Karpas-422 (cell line): ENCODE data around the gene CCDC34. TPM values are rescaled to one million over a fixed set of nuclear protein-coding genes. Genes with fewer than 3 reads are reported as not detected.

Experiments
- DNase-seq: peaks from one replicate; pipeline ENCODE4 v3.0.0-alpha.2; 2015
- H2AFZ ChIP-seq: fragments of 200-600 bp; sonication (generic); 2 replicates; pipeline ENCODE4 v1.6.1; 2014; ENCODE audit warnings: antibody characterized with exemption, low read length, mixed read lengths
- H3K27ac ChIP-seq: fragments of 200-600 bp; sonication (generic); 2 replicates; pipeline ENCODE4 v1.5.1; 2014; ENCODE audit warnings: mild to moderate bottlenecking, low read length, moderate library complexity
- H3K27me3 ChIP-seq: fragments of 200-600 bp; sonication (generic); 2 replicates; pipeline ENCODE4 v1.6.1; 2014; ENCODE audit warnings: low read length, mixed read lengths
- H3K36me3 ChIP-seq: fragments of 200-600 bp; sonication (generic); 2 replicates; pipeline ENCODE4 v1.6.1; 2014; ENCODE audit warnings: low read length, mixed read lengths; ENCODE audit not compliant: insufficient read depth
- H3K4me1 ChIP-seq: fragments of 200-600 bp; sonication (generic); 2 replicates; pipeline ENCODE4 v1.6.1; 2014; ENCODE audit warnings: mild to moderate bottlenecking, low read length, mixed read lengths
- H3K4me2 ChIP-seq: fragments of 200-600 bp; sonication (generic); 2 replicates; pipeline ENCODE4 v1.6.1; 2014; ENCODE audit warnings: low read length, low read depth, mild to moderate bottlenecking; ENCODE audit not compliant: poor library complexity, severe bottlenecking
- H3K4me3 ChIP-seq: fragments of 200-600 bp; sonication (generic); 2 replicates; pipeline ENCODE4 v1.5.1; 2014; ENCODE audit warnings: mild to moderate bottlenecking, antibody characterized with exemption, low read length, mixed read lengths
- H3K79me2 ChIP-seq: fragments of 200-600 bp; sonication (generic); 2 replicates; pipeline ENCODE4 v1.6.1; 2014; ENCODE audit warnings: mild to moderate bottlenecking, low read length, mixed read lengths
- H3K9ac ChIP-seq: fragments of 200-600 bp; sonication (generic); 2 replicates; pipeline ENCODE4 v1.6.0; 2014; ENCODE audit warnings: low read length
- H3K9me2 ChIP-seq: fragments of 200-600 bp; sonication (generic), shearing (Covaris generic); replicated peaks from 2 replicates; pipeline ENCODE4 v1.6.0; 2014; ENCODE audit warnings: mild to moderate bottlenecking, low read length, moderate library complexity; ENCODE audit not compliant: insufficient read depth
- H3K9me3 ChIP-seq: fragments of 300-700, 200-600 bp; sonication (generic); 2 replicates; pipeline ENCODE4 v1.6.1; 2014; ENCODE audit warnings: low read length, mixed read lengths
- H4K20me1 ChIP-seq: fragments of 200-600 bp; sonication (generic); 2 replicates; pipeline ENCODE4 v1.6.1; 2014; ENCODE audit warnings: mild to moderate bottlenecking, antibody characterized with exemption, low read length, low read depth; ENCODE audit not compliant: insufficient read depth
- total RNA-seq: library from RNA; depleted of rRNA; stranded (reverse); fragments of >200 nt; shearing (Covaris generic); gene quantifications from 2 replicates; pipeline ENCODE4 v1.2.3, GENCODE V29; 2014; ENCODE audit warnings: low replicate concordance

Gene CCDC34
- total RNA-seq, 1 experiment from 2014 or later, result 10.2 TPM

DNA sequence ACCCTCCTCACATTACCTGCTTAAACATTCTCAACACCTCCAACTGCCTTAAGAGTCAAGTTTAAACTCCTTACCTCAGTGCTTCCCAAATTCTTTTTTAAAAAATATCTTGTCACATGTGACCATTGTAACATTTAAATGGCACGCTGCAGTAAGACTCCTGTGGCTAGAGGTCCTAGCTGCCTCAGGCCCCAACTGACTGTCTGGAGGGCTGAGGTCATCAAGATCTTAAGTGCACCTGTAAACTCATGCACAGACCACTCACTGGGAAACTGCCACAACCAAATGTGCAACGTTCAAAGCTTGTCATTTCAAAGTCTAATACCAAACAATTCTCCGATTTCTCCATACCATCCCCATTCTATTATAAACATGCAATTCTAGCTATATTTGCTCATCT is 16.4 kb upstream of the CCDC34 start:
- no peak for DNase-seq
- H3K4me2 ChIP-seq, result no peak overlapping the region
- no peaks in the 10 kb centered on the region for H3K27me3 ChIP-seq
- no peaks in the 10 kb centered on the region for H3K79me2 ChIP-seq
- no peaks in the 10 kb centered on the region for H3K4me1 ChIP-seq
- no peaks in the 10 kb centered on the region for H3K36me3 ChIP-seq
- no peaks in the 10 kb centered on the region for H4K20me1 ChIP-seq
- no peak overlapping the region for H2AFZ ChIP-seq
- H3K27ac ChIP-seq, result no peak overlapping the region
- no peaks in the 10 kb centered on the region for H3K9me2 ChIP-seq
- H3K9me3 ChIP-seq, result no peaks in the 10 kb centered on the region
- no peak overlapping the region for H3K4me3 ChIP-seq
- no peak overlapping the region for H3K9ac ChIP-seq

DNA sequence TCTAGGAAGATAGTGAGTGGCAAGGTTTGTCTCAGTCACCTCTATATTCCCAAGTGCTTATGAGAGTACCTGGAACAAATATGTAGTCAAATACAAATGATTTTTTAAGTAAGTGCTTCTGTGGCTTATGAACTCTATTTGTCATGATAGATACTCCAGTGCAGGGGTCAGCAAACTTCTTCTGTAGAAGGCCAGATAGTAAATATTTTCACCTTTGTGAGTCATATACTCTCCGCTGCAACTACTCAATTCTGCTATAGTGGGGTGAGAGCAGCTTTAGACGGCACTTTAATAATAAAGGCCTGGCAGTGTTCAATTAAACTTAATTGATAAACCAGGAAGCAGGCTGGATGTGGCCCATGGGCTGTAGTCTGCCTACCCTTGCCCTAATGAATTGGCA is 12.4 kb upstream of the CCDC34 start:
- Histone ChIP-seq H3K9me3 (no peaks in the 10 kb centered on the region), H3K4me1 (no peaks in the 10 kb centered on the region), H3K27ac (no peak overlapping the region), H3K9me2 (no peaks in the 10 kb centered on the region), H3K4me3 (no peak overlapping the region), H3K4me2 (no peak overlapping the region), H3K9ac (no peak overlapping the region), H3K79me2 (no peaks in the 10 kb centered on the region), H2AFZ (no peak overlapping the region), H3K27me3 (no peaks in the 10 kb centered on the region), H4K20me1 (no peaks in the 10 kb centered on the region), H3K36me3 (no peaks in the 10 kb centered on the region)
- no peak for DNase-seq

DNA sequence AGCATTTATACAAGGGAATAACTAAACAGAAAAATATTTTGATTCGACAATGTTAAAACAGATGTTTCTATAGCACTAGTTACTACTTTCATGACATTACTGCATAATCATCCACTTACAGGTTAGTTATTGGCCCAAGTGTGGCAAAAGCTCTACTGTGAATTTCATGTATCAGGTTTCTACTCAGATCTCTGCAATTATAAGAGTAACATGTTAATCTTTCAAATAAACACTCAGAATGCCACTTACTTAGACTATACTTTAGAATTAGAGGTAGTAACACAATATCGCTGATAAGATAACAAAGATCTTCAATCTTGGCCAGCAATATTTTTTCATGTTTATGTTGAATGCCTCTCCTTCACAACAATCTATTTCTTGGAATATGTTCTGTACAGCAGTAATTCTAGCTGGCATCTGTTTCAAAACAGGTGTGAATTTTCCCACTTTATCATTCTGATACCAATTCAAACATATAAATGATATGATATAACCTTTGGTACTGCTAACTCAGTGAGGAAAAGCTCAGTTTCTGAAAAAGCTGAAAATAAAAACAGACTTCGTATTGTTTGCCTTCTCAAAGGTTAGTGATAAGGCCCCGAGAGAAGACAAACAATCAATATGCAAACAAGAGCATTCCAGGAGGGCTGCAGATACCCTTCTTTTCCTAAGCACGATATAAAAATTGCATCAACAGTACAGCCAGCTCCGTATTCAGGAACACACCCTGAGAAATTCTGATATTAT is 11.0 kb upstream of the CCDC34 start:
- Histone ChIP-seq H3K9ac (no peak overlapping the region), H4K20me1 (no peaks in the 10 kb centered on the region), H3K27ac (no peak overlapping the region), H3K9me2 (no peaks in the 10 kb centered on the region), H3K4me2 (no peak overlapping the region), H3K4me3 (no peak overlapping the region), H3K36me3 (no peaks in the 10 kb centered on the region), H3K79me2 (no peaks in the 10 kb centered on the region), H3K9me3 (no peaks in the 10 kb centered on the region), H2AFZ (no peak overlapping the region), H3K27me3 (no peaks in the 10 kb centered on the region), H3K4me1 (no peaks in the 10 kb centered on the region)
- DNase-seq, result no peak

DNA sequence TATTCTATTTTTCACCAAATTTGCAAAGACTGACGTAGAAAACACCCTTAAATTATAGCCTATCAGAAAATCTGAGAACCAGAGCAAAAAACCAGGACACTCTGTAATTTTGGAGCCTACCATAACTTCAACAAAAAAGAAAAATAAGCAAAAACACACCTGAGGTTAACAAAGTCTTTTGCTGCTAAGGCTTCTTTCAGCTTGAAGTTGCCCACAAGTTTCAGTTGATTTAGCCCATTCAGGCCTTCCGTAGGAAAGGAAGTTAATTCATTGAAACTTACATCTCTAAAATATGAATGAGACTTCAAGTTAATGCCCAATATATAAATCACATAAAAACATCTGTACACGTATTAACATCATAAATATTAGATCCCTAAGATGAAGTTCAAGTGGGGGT is 10.4 kb upstream of the CCDC34 start:
- Histone ChIP-seq H3K9me2 (no peaks in the 10 kb centered on the region), H3K9me3 (no peaks in the 10 kb centered on the region), H3K9ac (no peak overlapping the region), H3K4me3 (no peak overlapping the region), H2AFZ (no peak overlapping the region), H3K4me1 (no peaks in the 10 kb centered on the region), H3K4me2 (no peak overlapping the region), H3K36me3 (no peaks in the 10 kb centered on the region), H4K20me1 (no peaks in the 10 kb centered on the region), H3K79me2 (no peaks in the 10 kb centered on the region), H3K27me3 (no peaks in the 10 kb centered on the region), H3K27ac (no peak overlapping the region)
- DNase-seq, result no peak

DNA sequence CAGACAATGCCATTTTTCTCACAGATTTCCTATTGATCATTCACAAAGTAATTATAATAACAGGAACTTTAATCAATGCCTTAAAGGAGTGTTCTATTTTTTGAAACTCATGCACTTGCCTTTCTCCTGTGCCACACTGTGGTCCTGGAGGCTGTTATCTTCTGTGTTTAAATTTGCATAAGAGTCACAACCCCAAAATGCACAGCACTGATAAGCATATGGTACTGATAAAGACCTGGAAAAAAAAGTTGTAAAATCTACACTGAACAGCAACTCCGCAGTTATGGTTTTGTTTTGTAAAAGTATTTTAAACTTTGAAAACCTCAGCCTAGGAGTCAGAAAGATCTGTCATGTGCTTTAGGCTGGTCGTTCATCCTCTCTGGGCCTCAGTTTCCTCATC is 9.1 kb upstream of the CCDC34 start:
- Histone ChIP-seq H3K4me3 (no peak overlapping the region), H3K4me1 (no peaks in the 10 kb centered on the region), H3K4me2 (no peak overlapping the region), H3K27ac (no peak overlapping the region), H2AFZ (no peak overlapping the region), H3K9me2 (no peaks in the 10 kb centered on the region), H4K20me1 (no peaks in the 10 kb centered on the region), H3K27me3 (no peaks in the 10 kb centered on the region), H3K36me3 (no peaks in the 10 kb centered on the region), H3K79me2 (no peaks in the 10 kb centered on the region), H3K9me3 (no peaks in the 10 kb centered on the region), H3K9ac (no peak overlapping the region)
- no peak for DNase-seq

DNA sequence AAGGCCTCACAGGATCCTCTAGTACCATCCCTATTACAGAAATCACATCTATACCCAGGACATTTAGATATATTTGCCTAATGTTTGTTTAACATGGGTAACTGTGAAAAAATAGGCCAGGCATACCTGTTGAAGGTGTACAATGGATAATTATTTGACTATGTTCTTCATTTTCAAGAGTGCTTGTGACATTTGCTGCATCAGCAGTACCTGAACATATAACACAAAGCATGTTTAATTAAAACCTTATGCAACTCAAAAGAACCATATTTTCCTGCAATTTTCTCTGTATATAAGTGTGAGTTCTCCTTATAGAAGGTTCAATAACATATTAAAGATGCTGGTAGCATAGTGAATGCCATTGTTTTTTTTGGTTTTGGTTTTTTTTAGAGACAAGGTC is 8.5 kb upstream of the CCDC34 start:
- Histone ChIP-seq H3K9ac (no peak overlapping the region), H3K4me1 (no peaks in the 10 kb centered on the region), H3K27me3 (no peaks in the 10 kb centered on the region), H3K36me3 (no peaks in the 10 kb centered on the region), H3K4me2 (no peak overlapping the region), H3K79me2 (no peaks in the 10 kb centered on the region), H3K4me3 (no peak overlapping the region), H3K27ac (no peak overlapping the region), H4K20me1 (no peaks in the 10 kb centered on the region), H2AFZ (no peak overlapping the region), H3K9me3 (no peaks in the 10 kb centered on the region), H3K9me2 (no peaks in the 10 kb centered on the region)
- DNase-seq, result no peak

DNA sequence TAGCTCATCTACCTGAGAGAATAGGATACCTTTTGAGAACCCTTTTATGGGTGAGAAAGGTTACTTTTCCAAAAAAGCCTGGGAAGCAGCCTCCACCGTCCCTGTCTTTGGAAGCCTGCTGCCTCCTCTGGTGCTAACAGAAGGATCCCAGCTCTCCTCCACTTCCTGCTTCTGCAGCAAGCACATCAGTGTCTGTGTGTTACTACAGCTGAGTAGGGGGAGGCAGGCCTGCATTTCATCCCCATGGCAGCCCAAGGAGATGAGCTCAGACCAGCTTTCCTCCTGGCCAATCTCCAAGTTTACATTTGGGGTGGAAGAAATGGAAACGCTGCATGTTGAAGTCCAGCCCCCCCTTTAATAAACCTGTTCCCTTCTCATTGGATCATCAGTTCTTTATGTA is 7.4 kb upstream of the CCDC34 start:
- Histone ChIP-seq H3K9me2 (no peaks in the 10 kb centered on the region), H3K4me1 (no peaks in the 10 kb centered on the region), H3K27me3 (no peaks in the 10 kb centered on the region), H3K4me2 (no peak overlapping the region), H3K9ac (no peak overlapping the region), H3K9me3 (no peaks in the 10 kb centered on the region), H3K36me3 (no peaks in the 10 kb centered on the region), H3K79me2 (no peaks in the 10 kb centered on the region), H2AFZ (peak overlapping the region; percentile 17; the same call in 1 of the 2 replicates), H3K27ac (no peak overlapping the region), H3K4me3 (no peak overlapping the region), H4K20me1 (no peaks in the 10 kb centered on the region)
- no peak for DNase-seq

DNA sequence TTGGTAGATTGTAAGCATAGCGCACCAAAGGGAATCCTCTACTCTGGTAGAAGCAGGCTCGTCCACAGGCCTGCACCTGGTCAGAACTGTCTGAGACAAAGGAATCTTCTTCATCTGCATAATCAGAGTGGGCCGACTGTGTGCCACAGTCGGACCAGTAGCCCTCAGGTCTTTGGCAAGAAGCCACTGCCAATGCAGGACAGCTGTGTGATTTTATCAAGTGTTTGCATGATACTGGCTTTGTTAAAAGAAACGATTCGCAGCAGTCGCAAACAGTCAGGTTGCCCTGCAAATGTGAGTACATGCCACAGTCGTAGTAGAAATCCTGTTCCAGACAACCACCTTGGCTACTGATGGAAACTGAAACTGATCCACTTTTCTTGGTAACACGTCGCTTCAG is 4.9 kb upstream of the CCDC34 start:
- Histone ChIP-seq H3K27me3 (no peaks in the 10 kb centered on the region), H3K9ac (no peak overlapping the region), H3K4me1 (peaks cover 8% of the 10 kb centered on the region), H3K27ac (no peak overlapping the region), H3K9me2 (no peaks in the 10 kb centered on the region), H3K4me3 (no peak overlapping the region), H3K4me2 (no peak overlapping the region), H3K9me3 (no peaks in the 10 kb centered on the region), H4K20me1 (no peaks in the 10 kb centered on the region), H2AFZ (0 out of 2 replicates have a peak overlapping the region, but pooled peaks have one; percentile 49), H3K36me3 (no peaks in the 10 kb centered on the region), H3K79me2 (peaks cover under 1% of the 10 kb centered on the region)
- DNase-seq, result no peak
